HS-27A (cell line): Measurements from ENCODE around the gene ARF3.

ENCODE experiments used
- DNase-seq: peaks from one replicate; pipeline ENCODE4 v3.0.0-alpha.2; 2012; ENCODE audit warnings: low read depth, missing footprints

The ARF3 gene

GRCh38 chr12:48966177-48966895 is 9.0 kb upstream of the ARF3 start:
- DNase-seq, result no peak

GRCh38 chr12:48965298-48965838 is 8.1 kb upstream of the ARF3 start:
- no peak for DNase-seq

GRCh38 chr12:48961801-48962200 is 4.5 kb upstream of the ARF3 start:
- DNase-seq, result no peak

GRCh38 chr12:48961331-48961730 is 4.0 kb upstream of the ARF3 start:
- peak; percentile 54 for DNase-seq

- DNase-seq, result no peak
Measured at GRCh38 chr12:48960834-48961233, 3.5 kb upstream of the ARF3 start.

- DNase-seq, result no peak
Measured at GRCh38 chr12:48958049-48958388, 732 bp upstream of the ARF3 start.

- peak; percentile 83 for DNase-seq
Measured at GRCh38 chr12:48956279-48957140, 777 bp downstream of the ARF3 start.

GRCh38 chr12:48954841-48955501 is 2.3 kb downstream of the ARF3 start:
- no peak for DNase-seq

GRCh38 chr12:48954061-48954460 is 3.2 kb downstream of the ARF3 start:
- DNase-seq, result no peak

- DNase-seq, result no peak
Measured at GRCh38 chr12:48952691-48953090, 4.6 kb downstream of the ARF3 start.

GRCh38 chr12:48947727-48948126 is 9.6 kb downstream of the ARF3 start:
- no peak for DNase-seq

GRCh38 chr12:48946943-48947342 is 10.3 kb downstream of the ARF3 start:
- no peak for DNase-seq

GRCh38 chr12:48946205-48946604 is 11.1 kb downstream of the ARF3 start:
- DNase-seq, result no peak

- DNase-seq, result no peak
Measured at GRCh38 chr12:48943221-48943620, 14.1 kb downstream of the ARF3 start.

- DNase-seq, result no peak
Measured at GRCh38 chr12:48940181-48940580, 17.1 kb downstream of the ARF3 start.

- DNase-seq, result no peak
Measured at GRCh38 chr12:48938805-48939204, 18.5 kb downstream of the ARF3 start.

- no peak for DNase-seq
Measured at GRCh38 chr12:48937170-48937569, 20.1 kb downstream of the ARF3 start.

- DNase-seq, result no peak
Measured at GRCh38 chr12:48936379-48936979, 20.8 kb downstream of the ARF3 start.

- DNase-seq, result no peak
Measured at GRCh38 chr12:48934312-48934706, 23.0 kb downstream of the ARF3 start.

- no peak for DNase-seq
Measured at GRCh38 chr12:48933664-48934311, 23.5 kb downstream of the ARF3 start.

GRCh38 chr12:48932878-48933277 is 24.4 kb downstream of the ARF3 start:
- no peak for DNase-seq

GRCh38 chr12:48930475-48930874 is 26.8 kb downstream of the ARF3 start:
- DNase-seq, result no peak
